Measurements from ENCODE around the gene FMO1.

DNA sequence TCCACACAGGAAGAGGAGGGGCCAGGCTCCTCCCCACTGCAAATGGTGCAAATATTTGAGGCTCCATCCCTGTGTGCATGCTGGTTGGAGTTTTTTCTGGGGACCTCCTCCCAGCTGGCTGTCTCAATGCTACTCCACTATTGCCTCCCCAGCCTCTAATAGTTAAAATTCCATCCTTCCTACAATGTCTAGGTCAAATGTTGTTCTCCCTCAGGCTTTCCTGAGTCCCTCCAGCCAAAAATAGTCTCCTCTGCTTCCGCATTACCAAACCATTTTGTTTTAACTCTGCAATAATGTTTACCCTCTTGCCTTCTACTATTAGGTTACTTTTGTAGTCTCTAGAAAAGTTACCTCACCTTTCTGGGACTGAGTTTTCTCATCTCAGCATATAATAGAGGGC, 29.6 kb upstream of the FMO1 start:
- no peak for TF ChIP-seq EZH2 (IDR thresholded peaks at IDR 0.05; ENCODE audit: borderline replicate concordance, low read length)
- TF ChIP-seq, protein P1, sequence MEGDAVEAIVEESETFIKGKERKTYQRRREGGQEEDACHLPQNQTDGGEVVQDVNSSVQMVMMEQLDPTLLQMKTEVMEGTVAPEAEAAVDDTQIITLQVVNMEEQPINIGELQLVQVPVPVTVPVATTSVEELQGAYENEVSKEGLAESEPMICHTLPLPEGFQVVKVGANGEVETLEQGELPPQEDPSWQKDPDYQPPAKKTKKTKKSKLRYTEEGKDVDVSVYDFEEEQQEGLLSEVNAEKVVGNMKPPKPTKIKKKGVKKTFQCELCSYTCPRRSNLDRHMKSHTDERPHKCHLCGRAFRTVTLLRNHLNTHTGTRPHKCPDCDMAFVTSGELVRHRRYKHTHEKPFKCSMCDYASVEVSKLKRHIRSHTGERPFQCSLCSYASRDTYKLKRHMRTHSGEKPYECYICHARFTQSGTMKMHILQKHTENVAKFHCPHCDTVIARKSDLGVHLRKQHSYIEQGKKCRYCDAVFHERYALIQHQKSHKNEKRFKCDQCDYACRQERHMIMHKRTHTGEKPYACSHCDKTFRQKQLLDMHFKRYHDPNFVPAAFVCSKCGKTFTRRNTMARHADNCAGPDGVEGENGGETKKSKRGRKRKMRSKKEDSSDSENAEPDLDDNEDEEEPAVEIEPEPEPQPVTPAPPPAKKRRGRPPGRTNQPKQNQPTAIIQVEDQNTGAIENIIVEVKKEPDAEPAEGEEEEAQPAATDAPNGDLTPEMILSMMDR (IDR thresholded peaks at IDR 0.05; ENCODE audit: low read length), result no peak
